ENCODE results near the gene ZNF804A. TPM values are rescaled to one million over a fixed set of nuclear protein-coding genes. Genes with fewer than 3 reads are reported as not detected.

The ZNF804A gene
- total and polyA plus RNA-seq, 2 of the 4 experiments (the other 2 are of a cell fraction) = 2.2 to 2.7 TPM

- in situ Hi-C loops (cut with MboI; ENCODE audit: low sequenced_read_pairs) = no loop called here
Measured at GRCh38 chr2:184938221-184938985, 340.1 kb downstream of the ZNF804A start.

More at GRCh38 chr2:184938221-184938985, 340.1 kb downstream of the ZNF804A start:
- 40% methylated on average over 1 of the region's 5 CpGs; no CpG with 5 or more reads in 1 of the 2 experiments for WGBS, 2 experiments (ENCODE audit: extremely low coverage in 2 of 2, insufficient read length in 1 of 2)
- Histone ChIP-seq H3K14ac (replicated peaks; ENCODE audit: low read depth, low read length) (no peak overlapping the region), H3K9ac (ENCODE audit: low read depth, low read length) (no peak overlapping the region), H2AK5ac (ENCODE audit: low read depth, low read length) (no peak overlapping the region), H4K8ac (ENCODE audit: low read depth in 2 of 2, low read length in 2 of 2) (no peak overlapping the region), H3K4me1 (ENCODE audit: control insufficient read depth, insufficient read depth, low read length) (no peaks in the 10 kb centered on the region), H3K4me2 (ENCODE audit: low read depth, low read length) (no peak overlapping the region), H2AK9ac (replicated peaks; ENCODE audit: low read depth, low read length, poor library complexity) (no peak overlapping the region), H3K4me3 (ENCODE audit: insufficient read depth, low read depth, low read length) (no peak overlapping the region), H2BK120ac (ENCODE audit: low read depth, low read length) (no peak overlapping the region), H3K4ac (ENCODE audit: low read depth, low read length) (no peak overlapping the region), H3K36me3 (ENCODE audit: control insufficient read depth, insufficient read depth, low read length) (0 out of 2 replicates have a peak, but pooled peaks cover 2% of the 10 kb centered on the region), H3K56ac (ENCODE audit: extremely low read depth, insufficient read depth, low read length) (no peak overlapping the region), H3K27ac (ENCODE audit: insufficient read depth, low read length) (no peak overlapping the region), H4K20me1 (ENCODE audit: insufficient read depth, low read length) (no peaks in the 10 kb centered on the region), H2BK15ac (ENCODE audit: low read depth, low read length) (no peak overlapping the region), H3K27me3 (ENCODE audit: control insufficient read depth, insufficient read depth, low read length) (no peaks in the 10 kb centered on the region), H4K91ac (ENCODE audit: insufficient read depth, low read depth, low read length) (no peak overlapping the region), H2BK20ac (ENCODE audit: low read depth, low read length) (no peak overlapping the region), H2BK5ac (ENCODE audit: low read depth, low read length, poor library complexity, severe bottlenecking) (no peak overlapping the region), H3K9me3 (ENCODE audit: control insufficient read depth, insufficient read depth, low read length) (no peaks in the 10 kb centered on the region), H3K9me1 (ENCODE audit: insufficient read depth, low read length) (no peaks in the 10 kb centered on the region), H3K23ac (ENCODE audit: low read depth, low read length) (no peak overlapping the region), H3K79me1 (ENCODE audit: low read depth in 1 of 2, low read length in 2 of 2) (no peaks in the 10 kb centered on the region), H2AFZ (replicated peaks; ENCODE audit: low read length, poor library complexity) (no peak overlapping the region), H3K18ac (ENCODE audit: low read depth, low read length) (no peak overlapping the region), H4K5ac (ENCODE audit: low read depth, low read length) (no peak overlapping the region)
- POLR2A ChIA-PET (ENCODE audit: unreplicated experiment) = no interaction called here
- CTCF ChIA-PET = no interaction called here
- dilution Hi-C loops (cut with HindIII; ENCODE audit: low sequenced_read_pairs, unreplicated experiment) = no loop called here
- DNase-seq = no peak
- no peak for TF ChIP-seq FOS (IDR thresholded peaks at IDR 0.05; ENCODE audit: low read depth, low read length)
- no peak for TF ChIP-seq BHLHE40 (IDR thresholded peaks at IDR 0.05; ENCODE audit: low read depth, low read length)
- TF ChIP-seq MXI1 (IDR thresholded peaks at IDR 0.05; ENCODE audit: borderline replicate concordance, low read depth, low read length) = no peak
- no peak for TF ChIP-seq NFE2L2 (IDR thresholded peaks at IDR 0.05; ENCODE audit: low read depth, low read length)
- no peak for TF ChIP-seq MAZ (IDR thresholded peaks at IDR 0.05; ENCODE audit: borderline replicate concordance, low read depth, low read length)
- no peak for TF ChIP-seq MAFK (IDR thresholded peaks at IDR 0.05; ENCODE audit: low read depth, low read length)
- no peak for TF ChIP-seq SMC3 (IDR thresholded peaks at IDR 0.05; ENCODE audit: low read depth, low read length)
- TF ChIP-seq RAD21 (IDR thresholded peaks at IDR 0.05; ENCODE audit: low read length) = no peak
- no peak for TF ChIP-seq CHD1 (IDR thresholded peaks at IDR 0.05; ENCODE audit: low read depth, low read length)
- BruUV-seq (replicated peaks) = no TSS peak
- intact Hi-C loops (cut with micrococcal nuclease) = no loop called here
- ATAC-seq (ENCODE audit: low read depth) = no peak
